K562 (cell line): Measurements from ENCODE around the gene RPTN. TPM values are rescaled to one million over a fixed set of nuclear protein-coding genes. Genes with fewer than 3 reads are reported as not detected.

Source experiments
- ATAC-seq: fragments of 200-7000 bp; cut with Tn5 transposase; 3 replicates; pipeline ENCODE4 v1.9.1; 2020; ENCODE audit warnings: moderate library complexity
- BruUV-seq: library from RNA; stranded (reverse); fragments of 400-500 nt; replicated peaks from 2 replicates; lab custom pipeline; 2021; lab: Mats Ljungman, UMichigan
- CTCF ChIA-PET: fragments of 300-600 bp; formaldehyde crosslinking; extraction: SDS; loops from one replicate; lab custom pipeline; 2021; ENCODE audit warnings: low intra/inter-chr PET ratio; lab: Yijun Ruan, JAX
- POLR2A ChIA-PET: fragments of 300-600, 350-650 bp; sonication (Branson Sonifier 250); formaldehyde crosslinking; extraction: SDS; loops from one replicate; lab custom pipeline; 2021; ENCODE audit warnings: antibody characterized with exemption, inconsistent platforms; lab: Yijun Ruan, JAX
- DNase-seq, 4 experiments: peaks; one replicate each; pipeline versions ENCODE4 v3.0.0 to v3.0.0-alpha.2; 2011 to 2018; ENCODE audit warnings: low spot score in 3 of 4, mixed read lengths in 3 of 4; ENCODE audit errors: extremely low read depth in 1 of 4
- FAIRE-seq: peaks from 2 replicates; lab custom pipeline; 2011; peaks lifted over from hg19 to GRCh38; lab: Jason Lieb, UNC
- H2AFZ ChIP-seq: 2 replicates; pipeline ENCODE4 v1.6.0; 2011; ENCODE audit warnings: low read depth, low read length, control low read depth, inconsistent platforms
- H3K27ac ChIP-seq: fragments of 200-600 bp; 3 replicates; pipeline ENCODE4 v1.8.0; 2011; ENCODE audit warnings: low read depth, mild to moderate bottlenecking, control low read depth, inconsistent platforms, low read length, moderate library complexity, mixed read lengths; ENCODE audit errors: extremely low read depth
- H3K27me3 ChIP-seq, 2 experiments: fragments of 300-600 bp in 1 of 2; 2 replicates in 1 of 2; 3 replicates in 1 of 2; pipeline versions ENCODE4 v1.6.0 to v1.8.0; 2011; ENCODE audit warnings: inconsistent platforms in 2 of 2, low read length in 2 of 2, mild to moderate bottlenecking in 1 of 2, mixed read lengths in 1 of 2, moderate library complexity in 1 of 2; ENCODE audit not compliant: control insufficient read depth in 2 of 2, insufficient read depth in 2 of 2
- H3K36me3 ChIP-seq: fragments of 300-600 bp; 3 replicates; pipeline ENCODE4 v1.8.0; 2011; ENCODE audit warnings: mild to moderate bottlenecking, low read length, inconsistent platforms; ENCODE audit not compliant: control insufficient read depth, insufficient read depth
- H3K4me1 ChIP-seq, 2 experiments: fragments of 200-600 bp in 1 of 2; replicated peaks in 1 of 2; 2 replicates in 1 of 2; 3 replicates in 1 of 2; pipeline versions ENCODE4 v1.5.1 to v1.8.0; 2011; ENCODE audit warnings: inconsistent platforms in 2 of 2, low read length in 2 of 2, mild to moderate bottlenecking in 1 of 2, mixed read lengths in 1 of 2, moderate library complexity in 1 of 2; ENCODE audit not compliant: control insufficient read depth in 2 of 2, insufficient read depth in 2 of 2
- H3K4me2 ChIP-seq: 2 replicates; pipeline ENCODE4 v1.6.1; 2011; ENCODE audit warnings: low read length, control low read depth, inconsistent platforms, mixed read lengths; ENCODE audit not compliant: insufficient read depth
- H3K4me3 ChIP-seq: fragments of 200-600 bp; sonication (generic), shearing (Covaris generic); 2 replicates; pipeline ENCODE4 v1.5.1; 2016; ENCODE audit warnings: control low read depth, inconsistent platforms
- H3K79me2 ChIP-seq: fragments of 200-600 bp; 3 replicates; pipeline ENCODE4 v1.8.0; 2011; ENCODE audit warnings: low read length, inconsistent platforms; ENCODE audit not compliant: control insufficient read depth, insufficient read depth
- H3K9ac ChIP-seq, 2 experiments: 2 replicates each; pipeline versions ENCODE4 v1.6.0 to v1.6.1; 2011; ENCODE audit warnings: low read depth in 2 of 2, low read length in 2 of 2, control low read depth in 1 of 2, inconsistent platforms in 1 of 2, mild to moderate bottlenecking in 1 of 2, mixed read lengths in 1 of 2; ENCODE audit not compliant: insufficient read depth in 1 of 2
- H3K9me1 ChIP-seq: one replicate; pipeline ENCODE4 v1.6.0; 2011; ENCODE audit warnings: inconsistent platforms, mild to moderate bottlenecking, low read length, moderate library complexity; ENCODE audit not compliant: control insufficient read depth, insufficient read depth
- H3K9me3 ChIP-seq: replicated peaks from 2 replicates; pipeline ENCODE4 v1.5.1; 2011; ENCODE audit warnings: low read depth, low read length, inconsistent platforms; ENCODE audit not compliant: control insufficient read depth, insufficient read depth
- H4K20me1 ChIP-seq: replicated peaks from 2 replicates; pipeline ENCODE4 v1.6.1; 2011; ENCODE audit warnings: low read length, inconsistent platforms, mixed read lengths; ENCODE audit not compliant: control insufficient read depth, insufficient read depth
- CHD2 ChIP-seq: IDR thresholded peaks from 2 replicates; pipeline ENCODE4 v1.6.1; 2011; ENCODE audit warnings: low read depth, low read length
- FOS ChIP-seq: IDR thresholded peaks from 3 replicates; pipeline ENCODE4 v1.6.1; 2011; ENCODE audit not compliant: insufficient read length; ENCODE audit errors: extremely low read depth
- HOXB6 ChIP-seq: fragments of 250-450 bp; sonication (Bioruptor Pico); IDR thresholded peaks from 2 replicates; pipeline ENCODE4 v1.5.1; 2022; ENCODE audit warnings: mild to moderate bottlenecking, borderline replicate concordance
- NEUROD1 ChIP-seq: fragments of 150-350 bp; IDR thresholded peaks from 2 replicates; pipeline ENCODE4 v1.6.1; 2014; ENCODE audit warnings: borderline replicate concordance, low read length, low read depth; ENCODE audit not compliant: partially characterized antibody
- NFATC3 ChIP-seq: fragments of 450-650 bp; IDR thresholded peaks from 2 replicates; pipeline ENCODE4 v1.6.1; 2017; ENCODE audit warnings: mild to moderate bottlenecking
- WGBS: fragments of 100-300 bp; shearing (Covaris generic); methylation state at CpG from one replicate; pipeline ENCODE4 v1.1.6; 2016; ENCODE audit warnings: low coverage, mixed read lengths; ENCODE audit not compliant: insufficient coverage; ENCODE audit errors: missing lambda C conversion rate; 5-methylcytosine and 5-hydroxymethylcytosine counted together
- in situ Hi-C: fragments of 300-500 bp; cut with MboI; formaldehyde crosslinking; loops from 4 replicates; pipeline ENCODE4 v1.15.0; 2018; ENCODE audit warnings: inconsistent platforms, mixed read lengths
- intact Hi-C: fragments of 100-400 bp; cut with micrococcal nuclease; formaldehyde crosslinking; loops from 2 replicates; pipeline ENCODE4 v1.14.2; 2022
- polyA plus RNA-seq, 8 experiments: library from polyadenylated mRNA; depleted of rRNA in 4 of 8; stranded (reverse) in 5 of 8; unstranded in 3 of 8; fragments of >200 nt; fragmentation: Nextera tagmentation in 2 of 8; fragmentation: Illumina TruSeq in 1 of 8; extraction: Ambion mirVana in 2 of 8; extraction: Trizol in 1 of 8; gene quantifications; 2 replicates each; pipeline versions ENCODE4 v1.2.1 to v1.2.3, GENCODE V29; 2011 to 2014; ENCODE audit warnings: inconsistent platforms in 1 of 8, missing spikeins in 1 of 8
- total RNA-seq, 7 experiments: library from RNA; depleted of rRNA in 6 of 7; stranded (reverse); fragments of >200 nt in 6 of 7; fragmentation: Illumina TruSeq in 2 of 7; extraction: Trizol in 2 of 7; gene quantifications; 2 replicates each; pipeline versions ENCODE4 v1.2.1 to v1.2.3, GENCODE V29; 2011 to 2021; ENCODE audit warnings: low replicate concordance in 1 of 7

Gene RPTN
- total and polyA plus RNA-seq, 9 of the 15 experiments (the other 6 are each of a cell fraction or from before 2014, with no cell fraction given): not detected

DNA sequence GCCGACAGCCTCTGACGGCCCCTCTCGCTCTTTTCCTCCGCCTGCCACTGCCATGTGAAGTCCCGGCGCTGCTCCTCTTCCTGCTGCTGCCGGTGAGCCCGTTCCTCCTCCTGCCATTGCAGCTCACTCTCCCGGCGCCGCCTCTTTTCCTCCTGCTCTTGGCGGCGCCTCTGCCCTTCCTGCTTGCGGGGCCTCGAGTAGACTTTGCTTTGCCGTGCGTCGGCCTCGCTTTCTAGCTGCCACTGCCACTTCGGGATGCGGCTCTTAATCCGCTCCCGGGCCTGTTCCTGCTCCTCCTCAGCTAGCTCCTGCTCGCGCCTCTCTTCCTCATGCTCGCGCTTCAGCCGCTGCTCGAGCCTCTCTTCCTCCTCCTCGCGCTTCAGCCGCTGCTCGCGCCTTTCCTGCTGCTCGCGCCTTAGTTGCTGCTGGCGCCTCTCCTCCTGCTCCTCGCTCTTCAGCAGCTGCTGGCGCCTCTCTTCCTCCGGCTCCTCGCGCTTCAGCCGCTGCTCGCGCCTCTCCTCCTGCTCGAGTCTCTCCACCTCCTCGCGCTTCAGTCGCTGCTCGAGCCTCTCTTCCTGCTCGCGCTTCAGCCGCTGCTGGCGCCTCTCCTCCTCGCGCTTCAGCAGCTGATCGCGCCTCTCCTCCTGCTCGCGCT lies 48.0 kb downstream of the RPTN start:
- Histone ChIP-seq H3K4me3 (no peak overlapping the region), H3K79me2 (no peaks in the 10 kb centered on the region), H3K9me3 (no peaks in the 10 kb centered on the region), H2AFZ (no peak overlapping the region), H3K9ac (no peak overlapping the region), H3K27me3 (peaks cover 11 to 57% of the 10 kb centered on the region in 2 experiments; a peak in 3 of 5 replicates), H4K20me1 (no peaks in the 10 kb centered on the region), H3K9me1 (no peaks in the 10 kb centered on the region), H3K36me3 (no peaks in the 10 kb centered on the region), H3K27ac (no peak overlapping the region), H3K4me2 (no peak overlapping the region), H3K4me1 (peaks cover 0 to 14% of the 10 kb centered on the region in 2 experiments; a peak in 1 of 5 replicates)
- no peak for DNase-seq
- CTCF ChIA-PET: no interaction called here
- no peak for TF ChIP-seq FOS
- TF ChIP-seq NEUROD1: no peak
- no peak for TF ChIP-seq HOXB6 (CRISPR knock-in tag)
- no peak for TF ChIP-seq NFATC3
- no peak for TF ChIP-seq CHD2
- 4% methylated on average over 29 of the region's 60 CpGs for WGBS
- POLR2A ChIA-PET: interaction anchor here (0.6 to 1.5 kb wide), 2 partner anchors 8 to 166 kb away, joined by 3 read pairs; no protein-coding TSS in a partner anchor
- intact Hi-C loops (no loop called here), in situ Hi-C loops (no loop called here)
- no peak for ATAC-seq
- BruUV-seq: no TSS peak
- FAIRE-seq: no peak
